ENCODE data around the gene HARS2. TPM values are rescaled to one million over a fixed set of nuclear protein-coding genes. Genes with fewer than 3 reads are reported as not detected.

The HARS2 gene
- total RNA-seq, 1 donor from 2014 or later: 25.7 TPM

Small RNA genes lying within 50 kb of the gene (small RNA-seq; reads per million reads assigned to genes)
- gene VTRNA1-1: 1.3 reads per million, percentile 73 among the genes with 10 or more reads in this experiment
- not detected for gene VTRNA1-2
- gene VTRNA1-3: not detected

Other genes with a start within 250 kb of the HARS2 start
- not detected for gene EIF4EBP3, start 143.8 kb upstream of the HARS2 start, total RNA-seq
- gene SRA1, start 134.0 kb upstream of the HARS2 start, total RNA-seq: 17.1 TPM
- gene APBB3, start 126.9 kb upstream of the HARS2 start, total RNA-seq: 23.2 TPM
- 2.0 TPM for gene SLC35A4, start 126.6 kb upstream of the HARS2 start, total RNA-seq
- gene CD14, start 58.3 kb upstream of the HARS2 start, total RNA-seq: 11.4 TPM
- gene TMCO6, start 52.0 kb upstream of the HARS2 start, total RNA-seq: 5.7 TPM
- gene NDUFA2, start 43.8 kb upstream of the HARS2 start, total RNA-seq: 28.5 TPM
- gene IK, start 43.6 kb upstream of the HARS2 start, total RNA-seq: 83.6 TPM
- 12.6 TPM for gene WDR55, start 26.6 kb upstream of the HARS2 start, total RNA-seq
- gene DND1, start 17.9 kb upstream of the HARS2 start, total RNA-seq: 0.82 TPM
- 74.2 TPM for gene HARS1, start 85 bp upstream of the HARS2 start, total RNA-seq
- 68.1 TPM for gene ZMAT2, start 9.0 kb downstream of the HARS2 start, total RNA-seq
- gene PCDHA1, start 94.7 kb downstream of the HARS2 start, total RNA-seq: 8.6 TPM
- gene PCDHA2, start 103.4 kb downstream of the HARS2 start, total RNA-seq: 10.6 TPM
- gene PCDHA3, start 109.6 kb downstream of the HARS2 start, total RNA-seq: 16.3 TPM
- 12.2 TPM for gene PCDHA4, start 115.6 kb downstream of the HARS2 start, total RNA-seq
- 8.2 TPM for gene PCDHA5, start 130.2 kb downstream of the HARS2 start, total RNA-seq
- gene PCDHA6, start 136.5 kb downstream of the HARS2 start, total RNA-seq: 17.1 TPM
- 15.5 TPM for gene PCDHA7, start 142.8 kb downstream of the HARS2 start, total RNA-seq
- gene PCDHA8, start 149.7 kb downstream of the HARS2 start, total RNA-seq: 8.2 TPM
- gene PCDHA9, start 156.9 kb downstream of the HARS2 start, total RNA-seq: 9.8 TPM
- 10.6 TPM for gene PCDHA10, start 164.4 kb downstream of the HARS2 start, total RNA-seq
- 29.3 TPM for gene PCDHA11, start 177.5 kb downstream of the HARS2 start, total RNA-seq
- gene PCDHA12, start 183.9 kb downstream of the HARS2 start, total RNA-seq: 11.0 TPM
- gene PCDHA13, start 190.7 kb downstream of the HARS2 start, total RNA-seq: 13.5 TPM
- gene PCDHAC1, start 234.8 kb downstream of the HARS2 start, total RNA-seq: 76.2 TPM